SJSA1 (cell line): ENCODE measurements around the gene TMEM132D. TPM values are rescaled to one million over a fixed set of nuclear protein-coding genes. Genes with fewer than 3 reads are reported as not detected.

Source experiments
- DNase-seq, 2 experiments: peaks; one replicate each; pipeline ENCODE4 v3.0.0-alpha.2; 2015 to 2020; ENCODE audit warnings: low spot score in 2 of 2, low read depth in 1 of 2
- H3K27ac ChIP-seq: fragments of 250-450 bp; sonication (Bioruptor Pico); 2 replicates; pipeline ENCODE4 v1.5.1; 2020; ENCODE audit warnings: mild to moderate bottlenecking, moderate library complexity
- H3K27me3 ChIP-seq: fragments of 250-450 bp; sonication (Bioruptor Pico); replicated peaks from 2 replicates; pipeline ENCODE4 v1.5.1; 2020; ENCODE audit warnings: mild to moderate bottlenecking, moderate library complexity
- H3K36me3 ChIP-seq: fragments of 250-450 bp; sonication (Bioruptor Pico); 2 replicates; pipeline ENCODE4 v1.5.1; 2020; ENCODE audit warnings: mild to moderate bottlenecking
- H3K4me1 ChIP-seq: fragments of 250-450 bp; sonication (Bioruptor Pico); replicated peaks from 2 replicates; pipeline ENCODE4 v1.6.1; 2021; ENCODE audit warnings: mild to moderate bottlenecking
- H3K4me3 ChIP-seq: fragments of 250-450 bp; sonication (Bioruptor Pico); 2 replicates; pipeline ENCODE4 v1.5.1; 2020; ENCODE audit warnings: mild to moderate bottlenecking
- H3K9me3 ChIP-seq: fragments of 250-450 bp; sonication (Bioruptor Pico); replicated peaks from 2 replicates; pipeline ENCODE4 v1.5.1; 2020; ENCODE audit warnings: mild to moderate bottlenecking
- total RNA-seq: library from RNA; depleted of rRNA; stranded (reverse); fragments of >200 nt; shearing (Covaris generic); gene quantifications from 2 replicates; pipeline ENCODE4 v1.2.3, GENCODE V29; 2014; rRNA removed

The TMEM132D gene
- total RNA-seq: not detected in 2 replicates

DNA sequence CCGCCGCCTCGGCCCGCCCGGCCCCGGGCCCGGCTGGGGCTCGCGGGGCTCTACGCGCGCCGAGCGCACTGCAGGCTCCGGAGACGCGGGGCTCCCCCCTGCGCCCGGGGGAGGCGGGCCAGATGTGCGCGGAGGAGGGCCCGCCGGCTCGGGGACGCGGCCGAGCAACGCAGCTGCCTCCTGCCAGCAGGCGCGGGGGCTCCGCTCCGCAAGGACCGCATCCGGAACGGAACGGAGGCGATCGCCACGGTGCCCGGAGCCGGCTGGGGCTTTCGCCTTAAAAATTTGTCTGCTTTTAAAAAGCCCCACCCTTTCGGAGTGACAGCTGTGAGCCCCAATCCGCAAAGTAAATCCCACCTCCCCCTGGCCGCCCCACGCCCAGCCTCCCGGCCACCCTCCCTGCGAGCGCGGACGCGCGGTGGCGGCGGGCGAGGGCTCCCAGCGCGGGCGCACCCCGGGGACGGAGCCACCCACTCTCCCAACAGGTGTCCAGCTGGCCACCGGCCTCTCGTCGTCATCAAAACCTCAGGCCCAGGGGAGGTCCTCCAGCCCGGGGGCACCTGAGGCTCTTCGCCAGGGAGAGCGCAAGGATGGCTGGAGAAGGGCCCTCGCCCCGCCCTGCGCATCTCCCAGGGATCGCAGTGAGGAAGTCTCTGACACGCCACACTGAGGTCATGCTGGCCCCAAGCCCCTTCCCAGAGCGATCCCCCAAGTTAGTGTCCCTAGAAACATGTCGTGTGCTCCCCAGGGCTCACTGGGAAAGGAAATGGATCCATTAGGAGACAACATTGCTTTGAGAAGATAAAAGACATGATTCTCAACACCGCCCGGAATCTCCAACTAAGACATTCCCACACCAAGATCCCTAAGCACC is at the start of gene TMEM132D:
TSS of gene TMEM132D (minus strand) at position 70 of the 874 bp plus-strand sequence.
- no peaks in the 10 kb centered on the region for H3K4me1 ChIP-seq

GRCh38 chr12:129949651-129950050 is 45.8 kb upstream of the TMEM132D start:
- no peaks in the 10 kb centered on the region for H3K27me3 ChIP-seq
- DNase-seq: no peak
- no peaks in the 10 kb centered on the region for H3K4me1 ChIP-seq
- no peak overlapping the region for H3K4me3 ChIP-seq
- no peaks in the 10 kb centered on the region for H3K36me3 ChIP-seq
- no peaks in the 10 kb centered on the region for H3K9me3 ChIP-seq
- no peak overlapping the region for H3K27ac ChIP-seq

More for the DNA sequence above, at the start of gene TMEM132D:
- Histone ChIP-seq H3K4me3 (no peak within 1 kb of the TSS), H3K36me3 (no peaks in the 10 kb centered on the region), H3K27ac (no peak within 1 kb of the TSS), H3K9me3 (no peaks in the 10 kb centered on the region; the same call in 1 of the 2 replicates), H3K27me3 (no peaks in the 10 kb centered on the region)
- DNase-seq: no peak

DNA sequence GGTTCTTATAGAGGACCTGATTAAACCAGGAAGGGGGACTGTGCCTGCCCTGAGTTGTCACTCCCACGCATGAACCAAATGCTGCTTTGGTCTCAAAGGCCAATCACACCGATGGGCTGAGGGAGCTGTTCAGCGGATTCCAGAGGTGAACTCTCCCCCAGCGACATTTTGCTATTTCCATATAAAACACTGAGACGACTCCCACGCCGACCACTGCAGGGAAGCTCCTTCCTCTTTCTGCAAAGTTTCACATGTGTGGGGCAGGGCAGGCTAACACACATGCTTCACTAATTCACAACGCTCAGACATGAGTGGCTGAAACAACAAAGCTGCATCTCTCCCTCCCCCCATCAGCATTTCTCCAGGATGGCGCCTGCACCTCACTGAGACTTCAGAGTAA is 37.8 kb upstream of the TMEM132D start:
- Histone ChIP-seq H3K27ac (no peak overlapping the region), H3K4me1 (no peaks in the 10 kb centered on the region), H3K9me3 (no peaks in the 10 kb centered on the region), H3K36me3 (no peaks in the 10 kb centered on the region), H3K27me3 (no peaks in the 10 kb centered on the region), H3K4me3 (no peak overlapping the region)
- no peak for DNase-seq

- DNase-seq: no peak
- Histone ChIP-seq H3K27me3 (no peaks in the 10 kb centered on the region), H3K27ac (no peak overlapping the region), H3K4me3 (no peak overlapping the region), H3K36me3 (no peaks in the 10 kb centered on the region), H3K4me1 (no peaks in the 10 kb centered on the region), H3K9me3 (no peaks in the 10 kb centered on the region)
These were observed 34.3 kb upstream of the TMEM132D start for GRCh38 chr12:129938089-129938488.

DNA sequence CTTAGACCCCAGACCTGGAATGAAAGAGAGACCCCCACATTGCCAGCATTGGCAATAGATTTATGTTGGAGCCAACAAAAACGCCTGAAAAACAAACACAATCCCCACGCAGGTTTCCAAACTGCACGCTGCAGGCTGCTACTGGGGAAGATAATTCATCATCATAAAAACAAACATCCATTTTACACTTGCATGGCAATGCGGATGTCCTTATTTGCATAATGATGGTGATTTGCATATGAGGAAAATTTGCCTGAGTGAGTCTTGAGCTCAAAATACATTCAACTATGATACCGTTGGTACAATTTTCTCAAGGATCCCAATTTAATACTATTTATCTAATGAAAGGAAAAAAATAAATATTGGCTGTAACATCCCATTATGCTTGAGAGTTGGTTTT is 33.6 kb upstream of the TMEM132D start:
- Histone ChIP-seq H3K27ac (no peak overlapping the region), H3K4me1 (no peaks in the 10 kb centered on the region), H3K9me3 (no peaks in the 10 kb centered on the region), H3K4me3 (no peak overlapping the region), H3K27me3 (no peaks in the 10 kb centered on the region), H3K36me3 (no peaks in the 10 kb centered on the region)
- DNase-seq: no peak

- H3K27me3 ChIP-seq: no peaks in the 10 kb centered on the region
- H3K4me3 ChIP-seq: no peak overlapping the region
- DNase-seq: no peak
- no peaks in the 10 kb centered on the region for H3K4me1 ChIP-seq
- H3K36me3 ChIP-seq: no peaks in the 10 kb centered on the region
- H3K27ac ChIP-seq: no peak overlapping the region
- no peaks in the 10 kb centered on the region for H3K9me3 ChIP-seq
These were observed 24.8 kb upstream of the TMEM132D start for GRCh38 chr12:129928643-129929042.

DNA sequence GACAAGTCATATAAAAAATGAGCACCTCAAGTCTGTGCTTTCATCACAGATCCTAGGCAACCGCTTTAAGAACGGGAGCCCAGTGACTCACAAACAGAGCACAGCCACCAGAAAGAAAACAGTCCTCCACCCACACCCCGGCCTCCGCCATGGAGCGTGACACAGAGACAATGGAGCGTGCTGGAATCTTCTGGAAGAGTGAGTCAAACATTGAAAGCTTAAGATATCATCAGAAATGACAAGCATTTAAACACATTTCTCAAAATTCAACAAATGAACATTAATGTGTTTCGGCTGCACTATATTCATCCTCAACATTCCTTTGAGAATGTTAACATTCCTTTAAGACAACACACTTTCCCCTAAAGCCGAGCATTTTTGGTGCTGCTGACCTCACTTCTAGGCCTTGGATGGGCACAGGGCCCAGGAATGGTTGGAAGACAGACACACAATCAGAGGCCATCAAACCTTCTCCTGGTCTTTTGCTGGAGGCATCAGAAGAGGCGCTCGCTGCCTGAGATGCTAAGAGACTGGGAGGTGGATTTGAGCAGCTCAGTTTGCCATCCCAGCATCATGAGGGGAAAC is 23.6 kb upstream of the TMEM132D start:
- DNase-seq: no peak
- Histone ChIP-seq H3K27me3 (no peaks in the 10 kb centered on the region), H3K9me3 (no peaks in the 10 kb centered on the region), H3K36me3 (no peaks in the 10 kb centered on the region), H3K4me1 (no peaks in the 10 kb centered on the region), H3K27ac (no peak overlapping the region), H3K4me3 (no peak overlapping the region)

DNA sequence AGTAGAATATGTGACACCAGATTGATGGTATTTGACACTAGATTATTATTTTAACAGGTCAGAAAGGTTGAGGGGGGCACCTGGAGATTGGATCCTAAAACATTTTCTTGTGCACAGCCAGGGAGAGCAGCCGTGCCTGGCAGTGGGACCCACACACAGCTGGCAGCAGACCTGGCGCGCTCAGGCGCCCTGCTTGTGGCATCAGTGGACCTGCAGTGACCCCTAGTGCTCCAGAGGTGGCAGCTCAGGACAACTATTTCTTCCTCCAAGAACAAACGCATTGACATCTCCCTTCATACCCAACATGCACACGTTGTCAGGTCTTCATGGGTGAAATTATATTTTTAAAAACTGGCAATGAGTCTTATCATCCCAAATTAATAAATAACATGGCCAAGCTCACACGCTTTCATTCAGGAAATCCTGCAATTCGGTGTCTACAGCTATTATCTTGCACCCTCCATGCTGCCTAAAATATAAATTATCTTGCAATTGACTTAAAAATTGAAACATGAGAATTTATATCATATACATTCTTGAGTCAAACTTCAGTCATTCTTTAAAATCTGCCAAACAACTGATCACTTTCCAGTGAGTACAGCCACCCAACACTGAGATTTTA is 7.7 kb upstream of the TMEM132D start:
- no peak for DNase-seq
- H3K4me1 ChIP-seq: no peaks in the 10 kb centered on the region
- no peaks in the 10 kb centered on the region; the same call in 1 of the 2 replicates for H3K9me3 ChIP-seq
- no peak overlapping the region for H3K4me3 ChIP-seq
- no peaks in the 10 kb centered on the region for H3K27me3 ChIP-seq
- H3K36me3 ChIP-seq: no peaks in the 10 kb centered on the region
- H3K27ac ChIP-seq: no peak overlapping the region

DNA sequence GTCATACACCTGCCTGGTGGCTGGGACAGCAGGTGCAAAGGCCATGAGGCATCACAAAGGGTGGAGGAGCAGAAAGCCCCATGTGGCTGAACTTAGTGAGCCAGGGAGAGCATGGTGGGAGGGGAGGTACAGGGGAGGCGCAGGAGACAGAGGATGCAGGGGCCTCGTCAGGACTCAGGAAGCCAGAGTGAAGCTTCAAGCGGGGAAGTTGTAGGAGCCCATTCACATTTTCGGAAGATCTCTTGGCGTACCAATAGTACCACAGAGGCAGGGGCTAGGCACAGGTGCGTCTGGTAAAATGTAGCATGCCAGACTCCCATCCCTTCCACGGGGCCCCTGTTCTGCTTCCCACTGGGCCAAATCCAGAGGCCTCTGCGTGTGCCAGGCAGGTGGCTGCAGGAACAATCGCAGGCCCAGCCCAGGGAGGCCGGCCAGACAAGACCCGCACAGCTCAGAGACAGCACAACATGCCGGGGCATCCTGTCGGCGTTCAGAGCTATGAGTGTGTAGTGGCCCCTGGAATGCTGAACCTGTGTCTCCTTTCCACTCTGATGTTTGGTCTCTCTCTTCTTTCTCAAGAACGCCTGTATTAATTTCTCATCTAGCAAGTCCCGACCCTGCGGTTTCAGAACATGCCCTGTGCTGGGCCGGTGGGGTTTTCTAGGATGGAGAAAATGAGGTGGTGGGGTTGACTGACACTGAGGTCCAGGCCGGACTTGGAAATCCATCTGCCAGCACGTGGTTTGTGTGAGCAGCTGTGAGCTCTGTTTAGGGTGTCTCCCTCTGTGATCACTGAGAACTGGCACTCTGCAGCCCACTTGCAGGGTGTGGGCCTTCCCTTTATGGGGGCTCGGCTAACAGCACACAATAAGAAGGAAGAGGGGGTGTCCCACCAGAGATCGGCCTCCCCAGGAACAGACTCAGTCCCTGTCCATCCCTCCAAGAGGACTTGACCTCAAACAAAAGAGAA is 5.5 kb upstream of the TMEM132D start:
- Histone ChIP-seq H3K36me3 (no peaks in the 10 kb centered on the region), H3K27me3 (no peaks in the 10 kb centered on the region), H3K27ac (no peak overlapping the region), H3K4me3 (no peak overlapping the region), H3K9me3 (no peaks in the 10 kb centered on the region; the same call in 1 of the 2 replicates), H3K4me1 (no peaks in the 10 kb centered on the region)
- no peak for DNase-seq

- Histone ChIP-seq H3K9me3 (no peaks in the 10 kb centered on the region; the same call in 1 of the 2 replicates), H3K27ac (no peak overlapping the region), H3K4me1 (no peaks in the 10 kb centered on the region), H3K4me3 (no peak overlapping the region), H3K36me3 (no peaks in the 10 kb centered on the region), H3K27me3 (no peaks in the 10 kb centered on the region)
- no peak for DNase-seq
These were observed 506 bp downstream of the TMEM132D start for GRCh38 chr12:129903092-129903945.

GRCh38 chr12:129902371-129903091 is 1.3 kb downstream of the TMEM132D start:
- Histone ChIP-seq H3K4me3 (no peak overlapping the region), H3K36me3 (no peaks in the 10 kb centered on the region), H3K9me3 (no peaks in the 10 kb centered on the region), H3K4me1 (no peaks in the 10 kb centered on the region), H3K27me3 (no peaks in the 10 kb centered on the region), H3K27ac (no peak overlapping the region)
- no peak for DNase-seq

DNA sequence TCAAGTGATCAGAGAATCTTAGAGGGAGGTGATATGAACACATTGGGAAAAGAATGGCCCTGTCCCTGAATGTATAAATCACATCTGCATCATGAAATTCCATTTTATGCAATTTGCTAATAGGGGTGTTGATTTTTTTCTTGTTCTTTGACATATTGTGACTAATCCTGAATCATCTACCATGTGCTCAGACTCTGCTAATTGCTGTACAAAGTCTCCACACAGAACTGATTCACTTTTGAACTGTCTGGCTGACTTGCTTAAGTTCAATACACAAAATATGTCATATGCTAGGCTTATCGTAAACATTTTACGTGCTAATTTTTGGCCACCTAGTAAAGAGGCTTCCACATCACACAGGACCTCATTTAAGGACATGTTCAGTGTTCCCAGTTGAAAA is 2.6 kb downstream of the TMEM132D start:
- Histone ChIP-seq H3K36me3 (no peaks in the 10 kb centered on the region), H3K9me3 (no peaks in the 10 kb centered on the region), H3K27ac (no peak overlapping the region), H3K4me3 (no peak overlapping the region), H3K4me1 (no peaks in the 10 kb centered on the region), H3K27me3 (no peaks in the 10 kb centered on the region)
- DNase-seq: no peak
